HEK293 (cell line): ENCODE results near the gene PDE11A.
A peak's percentile ranks its signal among the peaks of the same experiment; 100 is the strongest.

Experiments used
- CTCF ChIA-PET: fragments of 350-600 bp; formaldehyde crosslinking; extraction: SDS; loops from one replicate; lab custom pipeline; 2021; ENCODE audit warnings: antibody characterized with exemption; lab: Yijun Ruan, JAX
- POLR2A ChIA-PET: fragments of 300-600 bp; formaldehyde crosslinking; extraction: SDS; loops from one replicate; lab custom pipeline; 2020; ENCODE audit warnings: antibody characterized with exemption, inconsistent platforms; lab: Yijun Ruan, JAX
- H3K27ac ChIP-seq: fragments of 200-500 bp; sonication (Bioruptor generic); 2 replicates; pipeline ENCODE4 v1.5.1; 2014; ENCODE audit warnings: low read depth, low read length, control low read depth, inconsistent platforms; ENCODE audit errors: extremely low read depth
- H3K36me3 ChIP-seq, 2 experiments: fragments of 200-500 bp in 1 of 2; sonication (Bioruptor generic) in 1 of 2; 1 replicate in 1 of 2; 2 replicates in 1 of 2; pipeline ENCODE4 v1.5.1; 2014 to 2017; ENCODE audit warnings: inconsistent platforms in 2 of 2, low read length in 2 of 2; ENCODE audit not compliant: control insufficient read depth in 2 of 2, insufficient read depth in 1 of 2
- H3K4me1 ChIP-seq: fragments of 200-500 bp; sonication (Bioruptor generic); 2 replicates; pipeline ENCODE4 v1.5.1; 2014; ENCODE audit warnings: mild to moderate bottlenecking, low read length, inconsistent platforms; ENCODE audit not compliant: control insufficient read depth, insufficient read depth
- H3K4me3 ChIP-seq: 2 replicates; pipeline ENCODE4 v1.5.1; 2011; ENCODE audit warnings: low read depth, mild to moderate bottlenecking, control low read depth, low read length, moderate library complexity
- H3K9me3 ChIP-seq: fragments of 200-500 bp; sonication (Bioruptor generic); 2 replicates; pipeline ENCODE4 v1.5.1; 2014; ENCODE audit warnings: low read depth, low read length, inconsistent platforms; ENCODE audit not compliant: control insufficient read depth, insufficient read depth
- BCL11A ChIP-seq: fragments of 450-650 bp; formaldehyde crosslinking; IDR thresholded peaks from 2 replicates; pipeline ENCODE4 v1.5.1; 2016; ENCODE audit warnings: low read depth, missing biosample characterization, missing genetic modification characterization
- BCL6B ChIP-seq: fragments of 450-650 bp; formaldehyde crosslinking; IDR thresholded peaks from 2 replicates; pipeline ENCODE4 v1.5.1; 2017; ENCODE audit warnings: missing biosample characterization, missing genetic modification characterization
- GLIS1 ChIP-seq: fragments of 450-650 bp; formaldehyde crosslinking; IDR thresholded peaks from 2 replicates; pipeline ENCODE4 v1.5.1; 2016; ENCODE audit warnings: missing biosample characterization, missing genetic modification characterization
- OSR2 ChIP-seq: fragments of 450-650 bp; formaldehyde crosslinking; IDR thresholded peaks from 2 replicates; pipeline ENCODE4 v1.5.1; 2016; ENCODE audit warnings: missing biosample characterization, missing genetic modification characterization
- PRDM1 ChIP-seq: fragments of 450-650 bp; formaldehyde crosslinking; IDR thresholded peaks from 2 replicates; pipeline ENCODE4; 2016; ENCODE audit warnings: missing biosample characterization, missing genetic modification characterization
- PRDM10 ChIP-seq: fragments of 450-650 bp; formaldehyde crosslinking; IDR thresholded peaks from 2 replicates; pipeline ENCODE4 v1.5.1; 2016; ENCODE audit warnings: missing biosample characterization, missing genetic modification characterization
- SETDB1 ChIP-seq: IDR thresholded peaks from one replicate; pipeline ENCODE4 v1.6.1; 2017; ENCODE audit warnings: mild to moderate bottlenecking, low read length, moderate library complexity, mixed read lengths; ENCODE audit not compliant: insufficient read length
- TCF7L2 ChIP-seq: IDR thresholded peaks from 2 replicates; pipeline ENCODE4 v1.6.1; 2011; ENCODE audit warnings: low read depth, mild to moderate bottlenecking, inconsistent platforms, low read length, moderate library complexity, borderline replicate concordance
- WT1 ChIP-seq: fragments of 450-650 bp; formaldehyde crosslinking; IDR thresholded peaks from 2 replicates; pipeline ENCODE4 v1.5.1; 2016; ENCODE audit warnings: missing biosample characterization, missing genetic modification characterization
- ZFP37 ChIP-seq: fragments of 450-650 bp; formaldehyde crosslinking; IDR thresholded peaks from 2 replicates; pipeline ENCODE4 v1.5.1; 2016; ENCODE audit warnings: missing biosample characterization, missing genetic modification characterization
- ZIC2 ChIP-seq: fragments of 450-650 bp; formaldehyde crosslinking; IDR thresholded peaks from 2 replicates; pipeline ENCODE4 v1.5.1; 2016; ENCODE audit warnings: missing biosample characterization, missing genetic modification characterization
- ZNF112 ChIP-seq: fragments of 450-650 bp; formaldehyde crosslinking; IDR thresholded peaks from 2 replicates; pipeline ENCODE4 v1.5.0; 2017; ENCODE audit warnings: missing biosample characterization, missing genetic modification characterization
- ZNF16 ChIP-seq: fragments of 450-650 bp; formaldehyde crosslinking; IDR thresholded peaks from 2 replicates; pipeline ENCODE4 v1.5.1; 2016; ENCODE audit warnings: low read depth, missing biosample characterization, missing genetic modification characterization
- ZNF677 ChIP-seq: fragments of 450-650 bp; IDR thresholded peaks from 2 replicates; pipeline ENCODE4 v1.5.0; 2018; ENCODE audit warnings: missing biosample characterization, mild to moderate bottlenecking, missing genetic modification characterization, moderate library complexity
- ZNF76 ChIP-seq: fragments of 450-650 bp; formaldehyde crosslinking; IDR thresholded peaks from 2 replicates; pipeline ENCODE4; 2016; ENCODE audit warnings: low read depth, missing biosample characterization, missing genetic modification characterization, borderline replicate concordance
- ZNF843 ChIP-seq: fragments of 450-650 bp; formaldehyde crosslinking; IDR thresholded peaks from 2 replicates; pipeline ENCODE4 v1.5.1; 2016; ENCODE audit warnings: missing biosample characterization, missing genetic modification characterization
- TF ChIP-seq, protein P1 (sequence below): fragments of 450-650 bp; formaldehyde crosslinking; IDR thresholded peaks from 2 replicates; pipeline ENCODE4; 2016; ENCODE audit warnings: missing biosample characterization, missing genetic modification characterization
- TF ChIP-seq, protein P2 (sequence below): fragments of 450-650 bp; formaldehyde crosslinking; IDR thresholded peaks from 2 replicates; pipeline ENCODE4 v1.5.1; 2016; ENCODE audit warnings: missing biosample characterization, missing genetic modification characterization
- TF ChIP-seq, protein P3 (sequence below): fragments of 450-650 bp; IDR thresholded peaks from 2 replicates; pipeline ENCODE4 v1.5.1; 2018; ENCODE audit warnings: missing biosample characterization, mild to moderate bottlenecking, missing genetic modification characterization
- TF ChIP-seq, protein P4 (sequence below): fragments of 450-650 bp; formaldehyde crosslinking; IDR thresholded peaks from 2 replicates; pipeline ENCODE4 v1.5.1; 2017; ENCODE audit warnings: missing biosample characterization, missing genetic modification characterization

Gene PDE11A

GRCh38 chr2:177868806-177869205, 203.8 kb downstream of the PDE11A start (continued):
- TF ChIP-seq, protein P1, sequence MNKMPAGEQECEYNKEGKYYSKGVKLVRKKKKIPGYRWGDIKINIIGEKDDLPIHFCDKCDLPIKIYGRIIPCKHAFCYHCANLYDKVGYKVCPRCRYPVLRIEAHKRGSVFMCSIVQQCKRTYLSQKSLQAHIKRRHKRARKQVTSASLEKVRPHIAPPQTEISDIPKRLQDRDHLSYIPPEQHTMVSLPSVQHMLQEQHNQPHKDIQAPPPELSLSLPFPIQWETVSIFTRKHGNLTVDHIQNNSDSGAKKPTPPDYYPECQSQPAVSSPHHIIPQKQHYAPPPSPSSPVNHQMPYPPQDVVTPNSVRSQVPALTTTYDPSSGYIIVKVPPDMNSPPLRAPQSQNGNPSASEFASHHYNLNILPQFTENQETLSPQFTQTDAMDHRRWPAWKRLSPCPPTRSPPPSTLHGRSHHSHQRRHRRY = no peak
- TF ChIP-seq BCL6B (tag by site-specific recombination) = no peak
- TF ChIP-seq ZNF16 (tag by site-specific recombination) = no peak
- no peak for TF ChIP-seq ZNF112
- TF ChIP-seq OSR2 (tag by site-specific recombination) = no peak

GRCh38 chr2:177857538-177857937, 215.0 kb downstream of the PDE11A start:
- CTCF ChIA-PET = no interaction called here

DNA sequence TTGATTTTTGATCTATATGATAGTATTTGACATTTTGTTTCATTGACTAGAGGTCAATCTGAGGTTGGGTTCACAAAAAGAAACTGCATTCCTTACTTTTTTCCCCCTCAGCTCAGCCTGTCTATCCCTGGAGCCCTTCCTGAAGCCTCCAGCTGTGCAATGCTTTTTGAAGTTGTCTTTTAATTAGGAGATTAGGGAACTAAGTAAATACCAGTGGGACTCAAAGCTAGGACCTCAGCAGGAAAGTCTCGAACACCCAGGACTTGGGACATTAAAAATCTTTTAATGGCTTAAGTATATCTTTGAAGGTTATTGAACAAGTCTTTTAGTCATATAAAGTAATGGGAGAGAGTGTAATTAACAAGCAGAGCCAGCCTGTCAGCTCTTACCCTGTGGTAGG, 220.2 kb downstream of the PDE11A start:
- ChIA-PET POLR2A (no interaction called here), CTCF (no interaction called here)
- TF ChIP-seq GLIS1 (tag by site-specific recombination) (peak; percentile 82), ZNF843 (tag by site-specific recombination) (0 out of 2 replicates have a peak, but pooled peaks have one; percentile 19), WT1 (tag by site-specific recombination) (peak; percentile 55; the same call in 1 of the 2 replicates), OSR2 (tag by site-specific recombination) (peak; percentile 59), BCL11A (tag by site-specific recombination) (no peak), PRDM10 (tag by site-specific recombination) (0 out of 2 replicates have a peak, but pooled peaks have one; percentile 18), ZFP37 (tag by site-specific recombination) (no peak), TCF7L2 (peak; percentile 97), PRDM1 (tag by site-specific recombination) (no peak), ZIC2 (tag by site-specific recombination) (peak; percentile 78), ZNF76 (tag by site-specific recombination) (no peak)
- TF ChIP-seq, protein P2, sequence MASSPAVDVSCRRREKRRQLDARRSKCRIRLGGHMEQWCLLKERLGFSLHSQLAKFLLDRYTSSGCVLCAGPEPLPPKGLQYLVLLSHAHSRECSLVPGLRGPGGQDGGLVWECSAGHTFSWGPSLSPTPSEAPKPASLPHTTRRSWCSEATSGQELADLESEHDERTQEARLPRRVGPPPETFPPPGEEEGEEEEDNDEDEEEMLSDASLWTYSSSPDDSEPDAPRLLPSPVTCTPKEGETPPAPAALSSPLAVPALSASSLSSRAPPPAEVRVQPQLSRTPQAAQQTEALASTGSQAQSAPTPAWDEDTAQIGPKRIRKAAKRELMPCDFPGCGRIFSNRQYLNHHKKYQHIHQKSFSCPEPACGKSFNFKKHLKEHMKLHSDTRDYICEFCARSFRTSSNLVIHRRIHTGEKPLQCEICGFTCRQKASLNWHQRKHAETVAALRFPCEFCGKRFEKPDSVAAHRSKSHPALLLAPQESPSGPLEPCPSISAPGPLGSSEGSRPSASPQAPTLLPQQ (tag by site-specific recombination) = no peak
- TF ChIP-seq, protein P3, sequence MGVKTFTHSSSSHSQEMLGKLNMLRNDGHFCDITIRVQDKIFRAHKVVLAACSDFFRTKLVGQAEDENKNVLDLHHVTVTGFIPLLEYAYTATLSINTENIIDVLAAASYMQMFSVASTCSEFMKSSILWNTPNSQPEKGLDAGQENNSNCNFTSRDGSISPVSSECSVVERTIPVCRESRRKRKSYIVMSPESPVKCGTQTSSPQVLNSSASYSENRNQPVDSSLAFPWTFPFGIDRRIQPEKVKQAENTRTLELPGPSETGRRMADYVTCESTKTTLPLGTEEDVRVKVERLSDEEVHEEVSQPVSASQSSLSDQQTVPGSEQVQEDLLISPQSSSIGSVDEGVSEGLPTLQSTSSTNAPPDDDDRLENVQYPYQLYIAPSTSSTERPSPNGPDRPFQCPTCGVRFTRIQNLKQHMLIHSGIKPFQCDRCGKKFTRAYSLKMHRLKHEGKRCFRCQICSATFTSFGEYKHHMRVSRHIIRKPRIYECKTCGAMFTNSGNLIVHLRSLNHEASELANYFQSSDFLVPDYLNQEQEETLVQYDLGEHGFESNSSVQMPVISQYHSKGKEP (tag by site-specific recombination) = no peak
- TF ChIP-seq, protein P4, sequence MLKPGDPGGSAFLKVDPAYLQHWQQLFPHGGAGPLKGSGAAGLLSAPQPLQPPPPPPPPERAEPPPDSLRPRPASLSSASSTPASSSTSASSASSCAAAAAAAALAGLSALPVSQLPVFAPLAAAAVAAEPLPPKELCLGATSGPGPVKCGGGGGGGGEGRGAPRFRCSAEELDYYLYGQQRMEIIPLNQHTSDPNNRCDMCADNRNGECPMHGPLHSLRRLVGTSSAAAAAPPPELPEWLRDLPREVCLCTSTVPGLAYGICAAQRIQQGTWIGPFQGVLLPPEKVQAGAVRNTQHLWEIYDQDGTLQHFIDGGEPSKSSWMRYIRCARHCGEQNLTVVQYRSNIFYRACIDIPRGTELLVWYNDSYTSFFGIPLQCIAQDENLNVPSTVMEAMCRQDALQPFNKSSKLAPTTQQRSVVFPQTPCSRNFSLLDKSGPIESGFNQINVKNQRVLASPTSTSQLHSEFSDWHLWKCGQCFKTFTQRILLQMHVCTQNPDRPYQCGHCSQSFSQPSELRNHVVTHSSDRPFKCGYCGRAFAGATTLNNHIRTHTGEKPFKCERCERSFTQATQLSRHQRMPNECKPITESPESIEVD (tag by site-specific recombination) = peak; percentile 72; the same call in 1 of the 2 replicates
- Histone ChIP-seq H3K27ac (no peak overlapping the region), H3K4me3 (no peak overlapping the region), H3K4me1 (no peaks in the 10 kb centered on the region), H3K9me3 (no peaks in the 10 kb centered on the region), H3K36me3 (no peaks in the 10 kb centered on the region)

More at GRCh38 chr2:177857538-177857937, 215.0 kb downstream of the PDE11A start:
- TF ChIP-seq SETDB1 (peak; percentile 75), ZNF677 (tag by site-specific recombination) (no peak)
- Histone ChIP-seq H3K27ac (no peak overlapping the region), H3K36me3 (no peaks in the 10 kb centered on the region), H3K4me3 (no peak overlapping the region), H3K4me1 (no peaks in the 10 kb centered on the region), H3K9me3 (no peaks in the 10 kb centered on the region)
- POLR2A ChIA-PET = no interaction called here
